Limb (tissue), 2 donors: ENCODE measurements around the gene MTCH2.

Experiments used
- DNase-seq, 2 donors: peaks; one replicate each; pipeline ENCODE4 v3.0.0-alpha.2; 2016; ENCODE audit errors: extremely low spot score in 2 of 2

The MTCH2 gene

GRCh38 chr11:47591764-47592163 is 50.6 kb downstream of the MTCH2 start:
- no peak for DNase-seq

- peak; percentile 69 to 84 for DNase-seq
Observed at GRCh38 chr11:47589977-47590861, 52.1 kb downstream of the MTCH2 start.

- DNase-seq, result no peak
Observed at GRCh38 chr11:47589584-47589976, 52.8 kb downstream of the MTCH2 start.

GRCh38 chr11:47589118-47589517 is 53.2 kb downstream of the MTCH2 start:
- DNase-seq, result no peak

GRCh38 chr11:47587723-47588326 is 54.5 kb downstream of the MTCH2 start:
- DNase-seq, result no peak

- no peak for DNase-seq
Observed at GRCh38 chr11:47587039-47587716, 55.2 kb downstream of the MTCH2 start.

GRCh38 chr11:47586098-47586855 is 56.1 kb downstream of the MTCH2 start, which contains the start of gene FAM180B:
Gene FAM180B, plus strand, starts transcription at chr11:47586678. Its CDS starts 91 bp downstream, at chr11:47586769.
- peak in 1 of 2 donors; percentile 38 for DNase-seq

- no peak for DNase-seq
Observed at GRCh38 chr11:47583844-47584243, 58.5 kb downstream of the MTCH2 start.

- peak; percentile 89 to 94 for DNase-seq
Observed at GRCh38 chr11:47578524-47579494, 63.5 kb downstream of the MTCH2 start, which contains the start of the genes KBTBD4 and NDUFS3. Gene KBTBD4, minus strand, starts transcription at chr11:47578970. Its CDS starts 19 bp downstream, at chr11:47578951. Gene NDUFS3, plus strand, starts transcription at chr11:47579074. Its CDS starts 18 bp downstream, at chr11:47579092.

GRCh38 chr11:47577460-47578041 is 64.8 kb downstream of the MTCH2 start:
- DNase-seq, result no peak

GRCh38 chr11:47573321-47573720 is 69.0 kb downstream of the MTCH2 start:
- no peak for DNase-seq

- no peak for DNase-seq
Observed at GRCh38 chr11:47572715-47573255, 69.6 kb downstream of the MTCH2 start.

- DNase-seq, result no peak
Observed at GRCh38 chr11:47571895-47572294, 70.5 kb downstream of the MTCH2 start.

GRCh38 chr11:47571357-47571729 is 71.0 kb downstream of the MTCH2 start:
- no peak for DNase-seq

GRCh38 chr11:47570651-47571356 is 71.6 kb downstream of the MTCH2 start:
- DNase-seq, result no peak

GRCh38 chr11:47569646-47570045 is 72.7 kb downstream of the MTCH2 start:
- DNase-seq, result no peak
